ENCODE results near the gene PELI3. TPM values are rescaled to one million over a fixed set of nuclear protein-coding genes. Genes with fewer than 3 reads are reported as not detected.

PELI3 gene
- total and polyA plus RNA-seq, 10 of the 15 experiments (the other 5 are each of a cell fraction or from before 2014, with no cell fraction given) = 0.14 to 1.5 (median 0.66) TPM

- TF ChIP-seq WRNIP1 (IDR thresholded peaks at IDR 0.05; ENCODE audit: borderline replicate concordance, low read depth, low read length) (no peak), FOXM1 (IDR thresholded peaks at IDR 0.05; ENCODE audit: low read depth, low read length) (no peak)
These were observed 27.8 kb downstream of the PELI3 start (continued) for GRCh38 chr11:66494458-66494857.

DNA sequence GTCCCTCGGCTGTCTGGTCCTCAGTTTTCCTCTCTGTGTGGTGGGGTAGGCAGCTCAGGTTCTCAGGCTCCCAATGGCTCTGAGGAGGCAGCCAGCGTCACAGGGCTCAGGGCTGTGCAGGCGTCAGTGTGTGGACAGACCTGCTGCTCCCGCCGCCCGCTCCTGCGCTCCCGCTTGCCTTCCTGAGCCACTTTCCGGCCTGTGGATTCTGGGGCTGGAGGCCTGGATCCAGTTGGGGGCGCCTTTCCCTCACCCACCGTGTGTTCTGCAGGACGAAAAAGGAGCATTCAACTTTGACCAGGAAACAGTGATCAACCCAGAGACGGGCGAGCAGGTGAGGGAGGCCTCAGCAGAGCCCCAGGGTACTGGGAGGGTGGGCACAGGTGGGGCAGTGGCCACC, 28.2 kb downstream of the PELI3 start:
- Histone ChIP-seq H4K20me1 (ENCODE audit: control insufficient read depth, insufficient read depth) (no peaks in the 10 kb centered on the region), H3K27me3 (replicated peaks in 1 of 2; ENCODE audit: control insufficient read depth in 2 of 2, insufficient read depth in 2 of 2, low read length in 1 of 2) (no peaks in the 10 kb centered on the region), H3K9me3 (replicated peaks; ENCODE audit: control insufficient read depth, insufficient read depth, low read length) (no peaks in the 10 kb centered on the region), H3K9ac (ENCODE audit: control insufficient read depth, insufficient read depth, low read length) (no peak overlapping the region), H3K4me1 (ENCODE audit: control insufficient read depth, insufficient read depth, low read length) (no peaks in the 10 kb centered on the region), H3K27ac (ENCODE audit: control insufficient read depth, insufficient read depth) (no peak overlapping the region), H3K79me2 (ENCODE audit: control insufficient read depth, insufficient read depth, low read length) (no peaks in the 10 kb centered on the region), H3K4me2 (ENCODE audit: control insufficient read depth, insufficient read depth) (no peak overlapping the region), H3K4me3 (no peak overlapping the region), H2AFZ (ENCODE audit: control insufficient read depth, low read depth, low read length) (no peak overlapping the region), H3K36me3 (ENCODE audit: control insufficient read depth in 2 of 2, insufficient read depth in 2 of 2, low read length in 1 of 2) (peaks cover 7 to 25% of the 10 kb centered on the region in 2 experiments; a peak in 3 of 4 replicates)
- intact Hi-C loops (cut with micrococcal nuclease; ENCODE audit: unreplicated experiment) (no loop called here), in situ Hi-C loops (cut with MboI) (no loop called here)
- ChIA-PET CTCF (no interaction called here), SMC1A (ENCODE audit: uncharacterized antibody, unreplicated experiment) (no interaction called here), RAD21 (ENCODE audit: unreplicated experiment) (no interaction called here), POLR2A (no interaction called here)
- DNase-seq (ENCODE audit: low read depth, low spot score) = no peak
- TF ChIP-seq RELA (IDR thresholded peaks at IDR 0.05; ENCODE audit: borderline replicate concordance, partially characterized antibody) (no peak), HDGF (IDR thresholded peaks at IDR 0.05) (no peak), RB1 (IDR thresholded peaks at IDR 0.05; ENCODE audit: borderline replicate concordance) (no peak), NBN (IDR thresholded peaks at IDR 0.05) (no peak), ZNF24 (IDR thresholded peaks at IDR 0.05) (no peak), ATF2 (IDR thresholded peaks at IDR 0.05; ENCODE audit: low read length) (no peak), FOXM1 (IDR thresholded peaks at IDR 0.05; ENCODE audit: low read depth, low read length) (no peak), ZNF274 (IDR thresholded peaks at IDR 0.05; ENCODE audit: insufficient read depth, insufficient read length) (no peak), KDM1A (IDR thresholded peaks at IDR 0.05; ENCODE audit: borderline replicate concordance) (no peak), CEBPB (IDR thresholded peaks at IDR 0.05; ENCODE audit: borderline replicate concordance in 1 of 2, low read depth in 2 of 2, low read length in 2 of 2) (no peak), TCF3 (IDR thresholded peaks at IDR 0.05; ENCODE audit: borderline replicate concordance, insufficient read depth, low read depth, low read length) (no peak), TAF1 (IDR thresholded peaks at IDR 0.05; ENCODE audit: borderline replicate concordance, low read depth, low read length) (no peak)
- BruUV-seq (replicated peaks) = no TSS peak
- ATAC-seq = no peak
- WGBS (ENCODE audit: insufficient coverage, insufficient replicate concordance, low lambda C conversion rate, missing lambda C conversion rate) = 78% methylated on average over 13 of the region's 14 CpGs
- FAIRE-seq = no peak

Measured in GM12878 (cell line).